OCI-LY1 (cell line): ENCODE data around the gene DCTN2.

Experiments used
- H2AFZ ChIP-seq: fragments of 200-600 bp; sonication (generic), shearing (Covaris generic); 2 replicates; pipeline ENCODE4 v1.6.0; 2014; ENCODE audit warnings: antibody characterized with exemption, mild to moderate bottlenecking, low read length
- H3F3A ChIP-seq: fragments of 200-600 bp; sonication (generic), shearing (Covaris generic); 2 replicates; pipeline ENCODE4 v1.6.0; 2014; ENCODE audit warnings: mild to moderate bottlenecking, antibody characterized with exemption, low read length, moderate library complexity; ENCODE audit not compliant: insufficient read depth
- H3K27ac ChIP-seq: fragments of 200-600 bp; sonication (generic); 2 replicates; pipeline ENCODE4 v1.5.1; 2014; ENCODE audit warnings: low read length, mixed run types, mild to moderate bottlenecking, low read depth; ENCODE audit not compliant: poor library complexity, severe bottlenecking
- H3K27me3 ChIP-seq: fragments of 200-600 bp; sonication (generic); 2 replicates; pipeline ENCODE4 v1.6.0; 2014; ENCODE audit warnings: antibody characterized with exemption, mild to moderate bottlenecking, low read length, moderate library complexity; ENCODE audit not compliant: insufficient read depth
- H3K36me3 ChIP-seq: fragments of 200-600 bp; sonication (generic); 2 replicates; pipeline ENCODE4 v1.6.1; 2014; ENCODE audit warnings: mild to moderate bottlenecking, antibody characterized with exemption, low read length, moderate library complexity, mixed read lengths; ENCODE audit not compliant: insufficient read depth
- H3K4me1 ChIP-seq: fragments of 200-600 bp; sonication (generic); 2 replicates; pipeline ENCODE4 v1.5.1; 2014; ENCODE audit warnings: mild to moderate bottlenecking, low read length, moderate library complexity; ENCODE audit not compliant: insufficient read depth, severe bottlenecking
- H3K4me2 ChIP-seq: fragments of 200-600 bp; sonication (generic), shearing (Covaris generic); 2 replicates; pipeline ENCODE4 v1.6.1; 2014; ENCODE audit warnings: low read length
- H3K4me3 ChIP-seq: fragments of 200-600 bp; sonication (generic); 2 replicates; pipeline ENCODE4 v1.5.1; 2014; ENCODE audit warnings: low read length, low read depth, mild to moderate bottlenecking, mixed read lengths; ENCODE audit not compliant: poor library complexity, severe bottlenecking
- H3K79me2 ChIP-seq: fragments of 200-600 bp; shearing (Covaris generic); 2 replicates; pipeline ENCODE4 v1.6.1; 2016; ENCODE audit warnings: mixed run types, low read length, mixed read lengths; ENCODE audit not compliant: insufficient read depth
- H3K9ac ChIP-seq: fragments of 200-600 bp; sonication (generic), shearing (Covaris generic); 2 replicates; pipeline ENCODE4 v1.6.1; 2014; ENCODE audit warnings: mild to moderate bottlenecking, low read length, mixed read lengths
- H3K9me2 ChIP-seq: fragments of 200-600 bp; sonication (generic), shearing (Covaris generic); 2 replicates; pipeline ENCODE4 v1.6.1; 2014; ENCODE audit warnings: low read depth, mild to moderate bottlenecking, low read length, mixed read lengths
- H3K9me3 ChIP-seq: fragments of 200-600 bp; shearing (Covaris generic); 2 replicates; pipeline ENCODE4 v1.6.1; 2014; ENCODE audit warnings: low read length, mixed read lengths
- H4K20me1 ChIP-seq: fragments of 200-600 bp; sonication (generic), shearing (Covaris generic); 2 replicates; pipeline ENCODE4 v1.6.0; 2016; ENCODE audit warnings: mild to moderate bottlenecking, low read length; ENCODE audit not compliant: insufficient read depth
- CTCF ChIP-seq: fragments of 200-600 bp; sonication (generic), shearing (Covaris generic); IDR thresholded peaks from 2 replicates; pipeline ENCODE4 v1.5.1; 2017; ENCODE audit warnings: mild to moderate bottlenecking, antibody characterized with exemption, low read length, moderate library complexity, mixed read lengths
- EZH2 ChIP-seq: fragments of 200-600 bp; sonication (generic), shearing (Covaris generic); IDR thresholded peaks from 2 replicates; pipeline ENCODE4 v1.8.0; 2017; ENCODE audit warnings: borderline replicate concordance, mixed run types, mild to moderate bottlenecking, antibody characterized with exemption, low read length, moderate library complexity, mixed read lengths

Gene DCTN2

DNA sequence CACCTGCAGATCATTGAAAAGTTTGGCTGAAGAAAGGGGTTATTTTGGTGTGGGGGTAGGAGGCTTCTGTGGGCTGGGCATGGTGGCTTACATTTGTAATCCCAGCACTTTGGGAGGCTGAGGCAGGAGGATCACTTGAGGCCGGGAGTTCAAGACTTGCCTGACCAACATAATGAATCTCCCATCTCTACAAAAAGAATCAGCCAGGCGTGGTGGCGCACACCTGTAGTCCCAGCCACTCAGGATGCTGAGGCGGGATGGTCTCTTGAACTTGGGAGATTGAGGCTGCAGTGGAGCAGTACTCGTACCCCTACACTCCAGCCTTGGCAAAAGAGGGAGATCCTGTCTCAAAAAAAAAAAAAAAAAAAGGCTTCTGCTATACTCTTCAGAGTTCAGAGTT lies 33.7 kb downstream of the DCTN2 start:
- Histone ChIP-seq H3K9ac (no peak overlapping the region), H3K79me2 (no peaks in the 10 kb centered on the region), H3F3A (0 out of 2 replicates have a peak, but pooled peaks cover 3% of the 10 kb centered on the region), H3K27ac (no peak overlapping the region), H3K36me3 (peaks cover 92% of the 10 kb centered on the region), H4K20me1 (no peaks in the 10 kb centered on the region), H3K4me1 (peaks cover 2% of the 10 kb centered on the region), H3K4me3 (no peak overlapping the region), H2AFZ (no peak overlapping the region), H3K4me2 (no peak overlapping the region), H3K27me3 (no peaks in the 10 kb centered on the region), H3K9me2 (no peaks in the 10 kb centered on the region), H3K9me3 (no peaks in the 10 kb centered on the region)
- TF ChIP-seq EZH2 = no peak
- TF ChIP-seq CTCF = no peak

DNA sequence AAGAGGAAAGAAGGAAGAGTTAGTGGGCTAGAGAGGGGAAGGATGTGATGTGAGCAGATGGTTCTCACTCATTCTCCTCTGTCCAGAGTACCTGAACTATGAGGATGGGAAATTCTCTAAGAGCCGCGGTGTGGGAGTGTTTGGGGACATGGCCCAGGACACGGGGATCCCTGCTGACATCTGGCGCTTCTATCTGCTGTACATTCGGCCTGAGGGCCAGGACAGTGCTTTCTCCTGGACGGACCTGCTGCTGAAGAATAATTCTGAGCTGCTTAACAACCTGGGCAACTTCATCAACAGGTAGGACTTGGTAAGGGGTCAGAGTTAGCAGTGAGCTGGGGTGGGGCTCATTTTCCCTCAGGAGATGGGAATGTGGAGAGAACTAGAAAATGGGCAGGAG lies 34.3 kb downstream of the DCTN2 start:
- H3K9me3 ChIP-seq = no peaks in the 10 kb centered on the region
- H4K20me1 ChIP-seq = no peaks in the 10 kb centered on the region
- TF ChIP-seq CTCF (no peak), EZH2 (no peak)
- H3K9ac ChIP-seq = no peak overlapping the region
- no peak overlapping the region for H3K4me3 ChIP-seq
- peaks cover 87% of the 10 kb centered on the region for H3K36me3 ChIP-seq
- no peak overlapping the region for H2AFZ ChIP-seq
- no peak overlapping the region for H3K27ac ChIP-seq
- no peaks in the 10 kb centered on the region for H3K4me1 ChIP-seq
- H3K4me2 ChIP-seq = no peak overlapping the region
- H3K79me2 ChIP-seq = no peaks in the 10 kb centered on the region
- H3F3A ChIP-seq = 0 out of 2 replicates have a peak, but pooled peaks cover 3% of the 10 kb centered on the region
- H3K27me3 ChIP-seq = no peaks in the 10 kb centered on the region
- no peaks in the 10 kb centered on the region for H3K9me2 ChIP-seq

GRCh38 chr12:57511588-57512325 lies 35.2 kb downstream of the DCTN2 start:
- Histone ChIP-seq H3K4me1 (no peaks in the 10 kb centered on the region), H2AFZ (no peak overlapping the region)

More at GRCh38 chr12:57511588-57512325, 35.2 kb downstream of the DCTN2 start:
- no peak for TF ChIP-seq EZH2
- no peak for TF ChIP-seq CTCF
- H3K27ac ChIP-seq = no peak overlapping the region
- no peaks in the 10 kb centered on the region for H3K9me2 ChIP-seq
- no peaks in the 10 kb centered on the region for H3K27me3 ChIP-seq
- H3F3A ChIP-seq = 0 out of 2 replicates have a peak, but pooled peaks cover 3% of the 10 kb centered on the region
- H3K79me2 ChIP-seq = no peaks in the 10 kb centered on the region
- peaks cover 77% of the 10 kb centered on the region for H3K36me3 ChIP-seq
- no peak overlapping the region for H3K4me2 ChIP-seq
- no peak overlapping the region for H3K4me3 ChIP-seq
- H4K20me1 ChIP-seq = no peaks in the 10 kb centered on the region
- no peak overlapping the region for H3K9ac ChIP-seq
- H3K9me3 ChIP-seq = no peaks in the 10 kb centered on the region
